ENCODE results near the gene MCC.

The MCC gene

GRCh38 chr5:113268232-113268631 is 220.0 kb downstream of the MCC start:
- FAIRE-seq = no peak

- no peak for FAIRE-seq
These were observed 220.8 kb downstream of the MCC start for GRCh38 chr5:113267361-113267900.

GRCh38 chr5:113266913-113267227 is 221.4 kb downstream of the MCC start:
- FAIRE-seq = no peak

GRCh38 chr5:113266227-113266912 is 221.9 kb downstream of the MCC start:
- FAIRE-seq = no peak

- no peak for FAIRE-seq
These were observed 223.1 kb downstream of the MCC start for GRCh38 chr5:113265190-113265589.

GRCh38 chr5:113264046-113264445 is 224.2 kb downstream of the MCC start:
- FAIRE-seq = no peak

GRCh38 chr5:113263545-113263944 is 224.7 kb downstream of the MCC start:
- no peak for FAIRE-seq

- FAIRE-seq = no peak
These were observed 225.6 kb downstream of the MCC start for GRCh38 chr5:113262674-113263073.

GRCh38 chr5:113259034-113259433 is 229.2 kb downstream of the MCC start:
- no peak for FAIRE-seq

- no peak for FAIRE-seq
These were observed 230.7 kb downstream of the MCC start for GRCh38 chr5:113257545-113257944.

GRCh38 chr5:113256671-113257452 is 231.4 kb downstream of the MCC start:
- no peak for FAIRE-seq

GRCh38 chr5:113255579-113256386 is 232.5 kb downstream of the MCC start:
- no peak for FAIRE-seq

GRCh38 chr5:113255105-113255504 is 233.1 kb downstream of the MCC start:
- FAIRE-seq = no peak

GRCh38 chr5:113253037-113253436 is 235.2 kb downstream of the MCC start:
- no peak for FAIRE-seq

GRCh38 chr5:113252066-113252465 is 236.2 kb downstream of the MCC start:
- no peak for FAIRE-seq

GRCh38 chr5:113250341-113250953 is 237.8 kb downstream of the MCC start:
- peak; percentile 94 for FAIRE-seq

- no peak for FAIRE-seq
These were observed 239.0 kb downstream of the MCC start for GRCh38 chr5:113249206-113249605.

- FAIRE-seq = peak; percentile 85
These were observed 241.8 kb downstream of the MCC start for GRCh38 chr5:113246361-113246870.

- no peak for FAIRE-seq
These were observed 242.6 kb downstream of the MCC start for GRCh38 chr5:113245427-113246225.

- no peak for FAIRE-seq
These were observed 243.3 kb downstream of the MCC start for GRCh38 chr5:113244966-113245365.

GRCh38 chr5:113243349-113243664 is 244.9 kb downstream of the MCC start:
- FAIRE-seq = no peak
